GM19324 (cell line): ENCODE data around the gene OOEP.

Experiments
- ATAC-seq: cut with Tn5 transposase; IDR thresholded peaks from one replicate; pipeline ENCODE4 v1.9.1; 2021; ENCODE audit warnings: mild to moderate bottlenecking, moderate library complexity; ENCODE audit not compliant: unreplicated experiment, low FRiP score

OOEP gene

DNA sequence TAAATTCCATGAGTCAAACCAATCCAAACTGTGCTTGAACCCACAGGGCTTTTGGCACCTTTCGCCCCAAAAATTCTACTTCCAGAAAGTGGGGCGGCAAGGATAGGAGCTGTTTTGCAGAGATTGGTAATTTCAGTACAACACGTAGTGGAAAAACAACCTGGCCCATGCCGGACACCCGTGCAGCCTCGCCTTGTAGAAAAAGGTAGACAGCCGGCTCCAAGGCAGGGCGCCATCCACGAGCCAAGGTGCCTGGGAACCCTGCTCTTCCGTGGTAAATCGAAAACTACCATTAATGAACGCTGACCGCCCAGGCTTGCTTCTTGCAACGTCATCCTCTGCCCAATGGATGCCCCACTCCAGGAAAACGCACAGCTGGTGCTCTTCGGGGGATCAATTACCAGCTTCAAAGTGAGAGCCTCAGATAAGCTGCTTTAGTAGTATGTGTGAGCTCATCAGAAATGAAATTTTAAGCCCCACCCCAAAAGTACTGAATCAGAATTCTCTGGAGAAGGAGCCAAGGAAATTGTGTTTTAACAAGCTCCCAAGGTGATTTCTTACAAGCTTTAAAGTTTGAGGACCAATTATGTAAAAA lies 1.8 kb downstream of the OOEP start:
- no peak for ATAC-seq

DNA sequence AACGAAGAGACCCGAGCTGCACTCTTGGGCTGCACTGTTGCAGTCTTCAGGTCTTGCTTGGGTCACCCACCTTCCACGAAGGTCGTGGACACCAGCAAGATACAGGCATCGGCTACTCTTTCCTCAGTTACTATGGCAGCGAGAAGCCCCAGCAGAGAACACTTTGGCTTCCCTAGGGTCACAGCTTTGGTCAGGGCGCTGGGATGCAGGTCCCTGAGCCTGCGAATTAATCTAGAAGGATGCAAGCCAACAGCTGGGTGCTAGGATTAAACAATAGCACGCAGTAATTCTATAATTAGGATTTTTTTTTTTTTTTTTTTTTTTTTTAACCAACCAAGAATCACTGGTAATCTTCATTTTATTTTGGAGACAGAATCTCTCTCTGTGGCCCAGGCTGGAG lies 5.1 kb downstream of the OOEP start:
- ATAC-seq = no peak

DNA sequence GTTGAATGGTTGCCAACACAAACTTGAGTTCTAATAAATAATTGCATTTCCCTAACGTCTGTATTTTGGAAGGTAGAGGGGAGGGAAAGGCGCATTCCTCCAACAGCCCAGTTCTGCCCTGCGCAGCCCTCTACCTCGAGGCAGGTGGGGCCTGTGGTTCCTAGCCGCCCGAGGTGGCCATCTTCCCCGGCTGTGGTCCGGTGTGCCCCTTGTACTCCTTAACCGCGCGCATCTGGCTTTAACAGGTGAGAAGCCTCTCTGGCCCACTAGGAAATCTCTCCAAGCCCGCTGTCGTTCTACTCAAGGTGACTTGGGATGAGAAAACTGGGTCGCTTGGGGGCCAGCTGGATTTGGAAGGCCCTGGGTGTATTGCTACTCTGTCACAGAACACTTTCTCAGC lies 5.6 kb downstream of the OOEP start:
- ATAC-seq = no peak

- no peak for ATAC-seq
Measured at GRCh38 chr6:73363537-73363875, 6.2 kb downstream of the OOEP start.

- no peak for ATAC-seq
Measured at GRCh38 chr6:73362869-73363536, 6.7 kb downstream of the OOEP start.

DNA sequence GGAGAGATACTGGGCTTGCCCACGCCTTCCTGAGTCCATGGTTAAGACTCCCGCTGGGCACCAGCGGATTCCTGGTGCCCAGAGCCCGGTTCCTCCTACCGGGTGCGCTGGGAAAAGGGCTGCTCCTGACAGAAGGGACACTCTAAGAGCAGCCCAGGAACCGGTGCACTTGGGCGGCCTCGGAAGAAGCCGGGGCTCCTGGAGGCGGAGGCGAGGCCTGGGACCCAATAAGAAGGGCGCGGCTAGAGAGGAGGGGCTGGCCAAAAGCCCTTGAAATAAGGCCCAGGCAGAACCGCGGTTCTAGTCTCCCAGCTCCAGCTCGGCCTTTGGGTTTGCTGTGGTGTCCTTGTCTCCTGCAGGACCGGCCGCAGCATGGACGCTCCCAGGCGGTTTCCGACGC lies 7.3 kb downstream of the OOEP start, which contains the start of gene KHDC3L:
Gene KHDC3L, plus strand, starts transcription at position 301 of the 400 bp plus-strand sequence. Its CDS starts 72 bp downstream, at position 373.
- no peak for ATAC-seq

DNA sequence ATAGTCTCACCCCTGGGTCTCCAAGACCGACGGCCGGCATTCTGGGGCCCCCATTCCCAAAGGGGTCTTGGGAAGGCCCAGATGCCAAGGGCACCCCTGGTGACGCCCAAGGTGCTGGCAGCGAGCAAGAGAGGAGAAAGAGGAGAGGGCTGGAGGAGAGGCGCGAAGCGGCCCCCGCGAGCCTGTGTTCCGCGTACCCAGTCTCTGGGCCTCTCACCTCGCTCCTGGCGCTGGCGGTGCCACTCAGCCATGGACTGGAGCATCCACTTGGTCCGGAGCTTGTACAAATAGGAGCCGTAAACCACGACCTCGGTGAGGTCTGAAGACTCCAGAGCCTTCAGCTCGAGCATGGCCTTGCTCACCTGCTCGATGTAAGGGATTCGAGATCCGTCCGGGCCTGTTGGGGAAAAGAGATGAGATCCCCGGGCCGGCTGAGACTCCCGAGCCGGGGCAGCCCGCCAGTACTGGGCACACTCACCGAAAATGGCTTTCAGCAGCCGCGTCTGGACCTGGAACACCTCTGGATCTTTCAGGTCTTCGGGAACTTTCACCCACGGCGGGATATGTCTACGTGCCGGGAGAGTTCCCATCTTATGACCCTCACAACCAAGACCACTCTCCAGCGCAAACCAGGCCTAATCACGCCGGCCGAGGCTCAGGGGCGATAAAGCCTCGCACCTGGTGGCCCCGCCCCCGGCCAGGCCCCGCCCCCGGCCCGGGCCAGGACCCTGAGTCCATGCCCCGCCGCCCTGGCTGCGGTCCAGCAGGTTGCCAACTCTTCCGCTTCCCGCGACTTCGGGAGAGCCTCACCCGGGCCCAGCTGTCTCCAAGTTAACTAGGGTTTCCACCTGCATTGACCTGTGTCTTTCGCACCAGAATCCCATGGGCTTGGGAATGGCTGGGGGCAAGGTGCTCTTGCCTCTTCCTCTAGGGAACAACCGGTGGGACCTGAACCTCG lies 15.8 kb downstream of the OOEP start, which contains the start of gene DPPA5:
Gene DPPA5, minus strand, starts transcription at position 641 of the 958 bp plus-strand sequence. Its CDS starts 51 bp downstream, at position 590.
- no peak for ATAC-seq

- no peak for ATAC-seq
Measured at GRCh38 chr6:73349311-73349710, 20.4 kb downstream of the OOEP start.

GRCh38 chr6:73348550-73349204 lies 21.0 kb downstream of the OOEP start:
- no peak for ATAC-seq

- ATAC-seq = no peak
Measured at GRCh38 chr6:73343164-73343563, 26.5 kb downstream of the OOEP start.

- no peak for ATAC-seq
Measured at GRCh38 chr6:73342174-73342573, 27.5 kb downstream of the OOEP start.

GRCh38 chr6:73341335-73341734 lies 28.4 kb downstream of the OOEP start:
- ATAC-seq = no peak

- no peak for ATAC-seq
Measured at GRCh38 chr6:73340048-73340447, 29.6 kb downstream of the OOEP start.

DNA sequence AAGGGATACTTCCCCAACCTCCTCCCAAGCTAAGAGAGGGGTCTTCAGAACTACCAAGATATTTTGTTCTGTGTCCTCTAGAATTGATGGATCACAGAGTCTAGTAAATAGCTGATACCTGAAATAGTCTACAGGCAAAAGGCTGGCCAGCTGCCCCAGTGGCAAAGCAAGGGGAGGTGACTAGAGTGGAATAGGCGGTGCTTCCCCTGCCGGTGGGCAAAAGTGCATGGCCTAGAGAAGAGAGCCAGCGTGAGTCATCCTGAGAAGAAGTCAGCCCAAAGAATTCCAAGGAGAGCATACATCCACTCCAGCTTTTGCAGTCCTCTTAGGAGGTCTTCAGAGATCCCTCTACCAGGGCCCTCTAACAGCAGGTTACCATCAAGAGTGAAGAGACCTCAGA lies 30.4 kb downstream of the OOEP start:
- ATAC-seq = no peak

DNA sequence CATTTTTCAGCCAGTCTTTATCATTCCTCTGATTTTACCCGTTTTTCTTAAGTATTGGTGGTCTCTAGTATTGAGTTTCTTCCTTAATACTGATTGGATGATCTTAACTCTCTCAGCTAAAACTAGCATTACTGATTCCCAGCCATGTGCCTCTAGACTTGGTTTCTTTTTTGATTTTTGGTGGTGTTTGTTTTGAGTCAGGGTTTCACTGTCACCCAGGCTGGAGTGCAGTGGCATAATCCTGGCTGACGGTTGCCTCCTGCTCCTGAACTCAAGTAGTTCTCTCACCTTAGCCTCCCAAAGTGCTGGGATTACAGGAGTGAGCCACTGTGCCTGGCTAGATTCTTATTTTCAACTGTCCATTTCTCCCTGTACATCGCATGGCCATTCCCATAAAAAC lies 40.5 kb downstream of the OOEP start:
- no peak for ATAC-seq

DNA sequence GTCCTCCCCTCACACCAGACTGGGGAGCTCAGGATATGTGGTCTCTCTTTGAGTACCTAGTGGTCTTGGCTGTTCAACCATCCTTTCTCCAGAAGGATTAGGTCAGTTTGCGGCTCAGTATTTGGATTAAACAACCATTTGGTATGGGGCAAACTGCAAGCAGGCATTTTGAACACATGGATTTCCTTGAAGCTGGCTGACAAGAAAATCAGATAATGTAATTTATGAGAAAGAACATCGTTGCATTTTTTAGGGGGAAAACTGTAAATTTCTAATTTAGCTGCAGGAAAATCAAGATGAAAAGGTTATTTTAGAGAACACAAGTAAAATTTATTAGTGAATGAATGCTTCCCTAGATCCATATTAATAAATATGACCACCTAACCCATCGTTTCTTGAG lies 40.9 kb downstream of the OOEP start:
- ATAC-seq = no peak

DNA sequence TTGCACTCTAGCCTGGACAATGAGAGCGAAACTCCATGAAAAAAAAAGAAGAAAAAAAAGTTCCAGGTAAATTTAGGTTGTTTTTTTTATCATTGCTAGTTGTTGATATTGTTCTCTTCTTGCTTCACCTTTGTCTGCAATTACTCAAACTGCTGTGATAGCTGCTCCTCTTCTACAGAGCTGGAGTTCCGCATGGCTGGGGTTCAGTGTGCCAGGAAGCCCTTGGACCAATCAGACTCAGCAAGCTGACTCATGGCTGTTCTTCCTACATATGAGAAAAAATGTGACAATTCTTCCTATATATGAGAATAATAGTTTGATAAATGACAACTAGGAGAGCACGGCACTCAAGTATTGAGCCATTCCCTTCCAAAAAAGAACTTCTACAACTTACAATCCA lies 44.0 kb downstream of the OOEP start:
- ATAC-seq = no peak

- ATAC-seq = no peak
Measured at GRCh38 chr6:73323323-73323722, 46.4 kb downstream of the OOEP start.
